ENCODE measurements around the gene GLYAT. TPM values are rescaled to one million over a fixed set of nuclear protein-coding genes. Genes with fewer than 3 reads are reported as not detected.

GLYAT gene
- total RNA-seq, 1 donor from 2014 or later = not detected

GRCh38 chr11:58762284-58763119 lies 30.8 kb upstream of the GLYAT start:
- Mint-ChIP-seq H3K36me3 (ENCODE audit: low read depth) (no peaks in the 10 kb centered on the region), H3K4me3 (no peak overlapping the region), H3K4me1 (peaks cover 8% of the 10 kb centered on the region), H3K27me3 (ENCODE audit: low read depth) (no peaks in the 10 kb centered on the region), H3K27ac (ENCODE audit: unreplicated experiment) (no peak overlapping the region), H3K9me3 (peaks cover 14% of the 10 kb centered on the region)
- no peak for DNase-seq (ENCODE audit: low read depth, low spot score)
- TF ChIP-seq, protein P1, sequence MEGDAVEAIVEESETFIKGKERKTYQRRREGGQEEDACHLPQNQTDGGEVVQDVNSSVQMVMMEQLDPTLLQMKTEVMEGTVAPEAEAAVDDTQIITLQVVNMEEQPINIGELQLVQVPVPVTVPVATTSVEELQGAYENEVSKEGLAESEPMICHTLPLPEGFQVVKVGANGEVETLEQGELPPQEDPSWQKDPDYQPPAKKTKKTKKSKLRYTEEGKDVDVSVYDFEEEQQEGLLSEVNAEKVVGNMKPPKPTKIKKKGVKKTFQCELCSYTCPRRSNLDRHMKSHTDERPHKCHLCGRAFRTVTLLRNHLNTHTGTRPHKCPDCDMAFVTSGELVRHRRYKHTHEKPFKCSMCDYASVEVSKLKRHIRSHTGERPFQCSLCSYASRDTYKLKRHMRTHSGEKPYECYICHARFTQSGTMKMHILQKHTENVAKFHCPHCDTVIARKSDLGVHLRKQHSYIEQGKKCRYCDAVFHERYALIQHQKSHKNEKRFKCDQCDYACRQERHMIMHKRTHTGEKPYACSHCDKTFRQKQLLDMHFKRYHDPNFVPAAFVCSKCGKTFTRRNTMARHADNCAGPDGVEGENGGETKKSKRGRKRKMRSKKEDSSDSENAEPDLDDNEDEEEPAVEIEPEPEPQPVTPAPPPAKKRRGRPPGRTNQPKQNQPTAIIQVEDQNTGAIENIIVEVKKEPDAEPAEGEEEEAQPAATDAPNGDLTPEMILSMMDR (conservative IDR thresholded peaks at IDR 0.05) = no peak

DNA sequence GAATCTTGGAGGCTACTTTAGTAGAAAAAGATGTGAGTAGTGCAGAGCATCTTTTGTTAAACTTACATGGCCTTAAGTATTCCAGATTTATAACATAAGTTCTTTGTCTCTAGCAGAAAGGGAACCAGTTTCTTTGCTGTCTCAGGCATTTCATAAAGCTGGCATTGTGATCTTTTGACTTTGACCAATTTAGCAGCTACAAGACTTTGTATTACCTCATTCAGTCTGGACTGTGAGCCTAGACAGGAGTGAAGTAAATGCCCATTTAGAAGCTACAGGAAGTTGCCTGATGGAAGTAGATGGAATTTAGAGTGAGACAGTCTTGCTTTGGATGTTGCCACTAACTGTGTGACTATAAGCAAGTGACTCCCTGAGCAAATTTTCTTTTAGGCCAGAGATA lies 25.7 kb upstream of the GLYAT start:
- no peak for DNase-seq (ENCODE audit: low read depth, low spot score)
- Mint-ChIP-seq H3K4me3 (no peak overlapping the region), H3K4me1 (peaks cover 2% of the 10 kb centered on the region), H3K9me3 (peaks cover 12% of the 10 kb centered on the region), H3K27ac (ENCODE audit: unreplicated experiment) (no peak overlapping the region), H3K27me3 (ENCODE audit: low read depth) (no peaks in the 10 kb centered on the region), H3K36me3 (ENCODE audit: low read depth) (no peaks in the 10 kb centered on the region)
- TF ChIP-seq, protein P1 (conservative IDR thresholded peaks at IDR 0.05) = no peak

GRCh38 chr11:58745705-58746364 lies 14.1 kb upstream of the GLYAT start:
- Mint-ChIP-seq H3K27ac (ENCODE audit: unreplicated experiment) (no peak overlapping the region), H3K4me1 (no peaks in the 10 kb centered on the region), H3K36me3 (ENCODE audit: low read depth) (no peaks in the 10 kb centered on the region), H3K9me3 (peaks cover 11% of the 10 kb centered on the region), H3K4me3 (no peak overlapping the region), H3K27me3 (ENCODE audit: low read depth) (peaks cover under 1% of the 10 kb centered on the region)
- TF ChIP-seq, protein P1 (conservative IDR thresholded peaks at IDR 0.05) = no peak
- DNase-seq (ENCODE audit: low read depth, low spot score) = no peak

DNA sequence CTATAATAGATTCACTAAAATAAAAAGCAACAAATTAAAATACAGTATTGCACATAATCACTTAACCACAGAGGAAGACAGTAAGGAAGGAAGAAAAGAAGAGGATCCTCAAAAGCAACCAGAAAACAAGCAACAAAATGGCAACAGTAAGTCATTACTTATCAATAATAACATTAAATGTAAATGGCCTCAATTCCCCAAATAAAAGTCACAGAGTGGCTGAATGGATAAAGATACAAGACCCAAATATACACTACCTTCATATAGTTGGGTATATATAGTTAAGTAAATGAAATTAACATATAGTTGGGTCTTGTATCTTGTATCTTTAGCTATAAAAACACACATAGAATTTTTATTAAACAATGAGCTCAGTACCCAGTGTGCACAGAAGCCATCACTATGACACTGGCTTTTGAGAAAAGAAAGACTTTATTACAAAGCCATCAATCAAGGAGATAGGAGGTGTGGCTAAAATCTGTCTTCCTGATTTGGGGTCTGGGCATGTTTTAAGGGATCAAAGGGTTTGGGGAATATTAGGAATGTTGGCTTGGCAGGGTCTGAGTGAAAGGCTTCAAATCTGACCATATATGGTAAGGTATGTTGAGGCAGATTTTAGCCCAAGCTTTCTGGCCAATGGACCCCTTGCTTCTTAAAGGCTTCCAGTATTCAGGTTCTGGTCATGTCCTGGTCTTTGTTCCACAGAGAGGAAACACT lies 13.4 kb upstream of the GLYAT start:
- peaks cover 2% of the 10 kb centered on the region for H3K27me3 Mint-ChIP-seq (ENCODE audit: low read depth)
- no peaks in the 10 kb centered on the region for H3K4me1 Mint-ChIP-seq
- no peaks in the 10 kb centered on the region for H3K36me3 Mint-ChIP-seq (ENCODE audit: low read depth)
- DNase-seq (ENCODE audit: low read depth, low spot score) = no peak
- H3K4me3 Mint-ChIP-seq = no peak overlapping the region
- H3K27ac Mint-ChIP-seq (ENCODE audit: unreplicated experiment) = no peak overlapping the region
- TF ChIP-seq, protein P1 (conservative IDR thresholded peaks at IDR 0.05) = no peak
- H3K9me3 Mint-ChIP-seq = peaks cover 13% of the 10 kb centered on the region

DNA sequence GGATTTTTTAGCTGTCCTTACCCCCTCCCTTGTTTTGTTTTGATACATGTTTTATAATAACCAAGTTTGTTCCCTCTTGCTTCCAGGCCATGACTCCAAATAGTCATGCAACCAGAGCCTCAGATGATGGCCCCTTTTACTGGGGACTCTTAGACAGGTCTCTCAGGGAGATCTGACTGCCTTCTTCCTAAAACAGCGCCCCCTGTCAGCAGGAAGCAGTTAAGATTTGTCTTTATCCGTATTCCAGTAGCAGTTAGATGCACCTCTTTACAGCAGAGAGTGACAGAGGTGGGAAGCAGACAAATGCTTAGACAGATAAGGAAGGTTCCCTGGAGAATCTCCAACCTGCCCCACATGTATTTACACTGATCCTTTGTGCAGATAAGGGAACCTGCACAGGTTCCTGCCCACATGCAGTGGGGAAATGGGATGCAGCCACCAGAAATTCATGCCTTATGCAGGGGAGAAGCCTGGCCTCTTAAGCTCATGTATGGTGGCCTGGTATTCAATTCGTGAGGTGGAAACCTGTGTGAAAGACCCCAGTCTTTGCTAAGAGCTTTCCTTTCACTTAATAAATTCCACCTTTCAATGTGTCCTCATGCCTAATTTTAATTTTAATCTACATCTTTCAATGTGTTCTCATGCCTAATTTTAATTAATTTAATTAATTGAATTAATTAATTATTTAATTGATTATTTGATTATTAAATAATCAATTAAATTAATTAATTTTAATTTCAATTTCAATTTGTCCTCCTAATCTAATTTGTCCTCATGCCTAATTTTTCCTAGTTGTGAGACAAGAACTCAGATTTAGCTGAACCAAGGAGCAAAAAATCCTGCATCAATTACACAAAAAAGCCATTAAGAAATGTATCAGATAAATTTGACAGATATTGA lies 11.5 kb upstream of the GLYAT start:
- peaks cover 2% of the 10 kb centered on the region for H3K27me3 Mint-ChIP-seq (ENCODE audit: low read depth)
- no peaks in the 10 kb centered on the region for H3K4me1 Mint-ChIP-seq
- H3K36me3 Mint-ChIP-seq (ENCODE audit: low read depth) = no peaks in the 10 kb centered on the region
- H3K9me3 Mint-ChIP-seq = peaks cover 10% of the 10 kb centered on the region
- DNase-seq (ENCODE audit: low read depth, low spot score) = no peak
- TF ChIP-seq, protein P1 (conservative IDR thresholded peaks at IDR 0.05) = no peak
- H3K27ac Mint-ChIP-seq (ENCODE audit: unreplicated experiment) = no peak overlapping the region
- no peak overlapping the region for H3K4me3 Mint-ChIP-seq

All from neural crest cell (in vitro differentiated cells).